ENCODE measurements around the gene OR6C4. TPM values are rescaled to one million over a fixed set of nuclear protein-coding genes. Genes with fewer than 3 reads are reported as not detected.

Gene OR6C4
- total RNA-seq, 1 donor from 2014 or later = not detected

Other genes with a start within 250 kb of the OR6C4 start
- not detected for gene OR6C1, start 235.3 kb upstream of the OR6C4 start, total RNA-seq
- not detected for gene OR6C3, start 218.9 kb upstream of the OR6C4 start, total RNA-seq
- gene OR6C75, start 186.6 kb upstream of the OR6C4 start, total RNA-seq = not detected
- not detected for gene OR6C65, start 149.1 kb upstream of the OR6C4 start, total RNA-seq
- not detected for gene OR6C76, start 123.3 kb upstream of the OR6C4 start, total RNA-seq
- gene OR6C2, start 105.5 kb upstream of the OR6C4 start, total RNA-seq = not detected
- not detected for gene OR6C70, start 79.5 kb upstream of the OR6C4 start, total RNA-seq
- gene OR6C68, start 57.2 kb upstream of the OR6C4 start, total RNA-seq = not detected
- gene OR2AP1, start 22.9 kb downstream of the OR6C4 start, total RNA-seq = not detected
- not detected for gene OR10P1, start 87.3 kb downstream of the OR6C4 start, total RNA-seq
- gene ITGA7, start 158.3 kb downstream of the OR6C4 start, total RNA-seq = 520 TPM
- 109 TPM for gene BLOC1S1, start 166.4 kb downstream of the OR6C4 start, total RNA-seq
- 12.2 TPM for gene RDH5, start 170.8 kb downstream of the OR6C4 start, total RNA-seq
- gene CD63, start 179.4 kb downstream of the OR6C4 start, total RNA-seq = 705 TPM
- 15.6 TPM for gene GDF11, start 193.5 kb downstream of the OR6C4 start, total RNA-seq

Measured in left ventricle myocardium inferior (tissue), 1 donor.